Measurements from ENCODE around the gene PCGF1.

PCGF1 gene

DNA sequence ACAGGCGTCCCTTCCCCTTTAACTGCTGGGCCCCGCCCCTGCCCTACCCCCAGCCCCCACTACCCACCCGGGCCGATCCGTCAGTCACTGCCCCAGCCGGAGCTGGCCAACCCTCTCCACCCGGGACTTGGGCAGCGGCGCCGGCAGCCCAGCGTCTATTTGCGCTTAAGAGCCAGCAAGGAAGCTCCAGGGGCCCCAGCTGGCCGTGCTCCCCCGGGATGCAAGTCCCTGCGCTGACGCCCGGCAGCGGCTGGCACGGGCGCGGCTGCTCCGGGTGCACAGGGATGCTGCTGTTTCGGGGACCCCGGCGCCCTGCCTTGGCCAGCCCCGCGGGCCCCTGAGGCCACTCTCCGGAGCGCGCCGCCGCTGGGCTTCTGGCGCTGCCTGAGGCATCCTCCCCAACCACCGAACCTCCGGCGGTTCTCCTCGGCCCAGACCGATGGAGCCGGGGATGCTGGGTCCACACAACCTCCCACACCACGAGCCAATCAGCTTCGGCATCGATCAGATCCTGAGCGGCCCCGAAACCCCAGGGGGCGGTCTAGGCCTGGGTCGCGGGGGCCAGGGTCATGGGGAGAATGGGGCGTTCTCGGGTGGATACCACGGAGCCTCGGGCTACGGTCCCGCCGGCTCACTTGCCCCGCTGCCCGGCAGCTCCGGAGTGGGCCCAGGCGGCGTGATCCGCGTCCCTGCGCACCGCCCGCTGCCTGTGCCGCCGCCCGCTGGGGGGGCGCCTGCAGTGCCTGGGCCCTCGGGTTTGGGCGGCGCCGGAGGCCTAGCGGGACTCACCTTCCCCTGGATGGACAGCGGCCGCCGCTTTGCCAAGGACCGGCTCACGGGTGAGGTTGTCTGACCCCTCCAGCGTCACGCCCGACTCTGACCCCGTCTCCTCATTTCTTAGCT lies 7.1 kb upstream of the PCGF1 start, which contains the start of gene TLX2:
TLX2 (plus strand) TSS at position 83 of the 903 bp plus-strand sequence; CDS start at position 440, 357 bp downstream.
- no peak for DNase-seq

GRCh38 chr2:74513605-74514367 lies 6.3 kb upstream of the PCGF1 start:
- peak in 1 of 2 donors; percentile 19 for DNase-seq

DNA sequence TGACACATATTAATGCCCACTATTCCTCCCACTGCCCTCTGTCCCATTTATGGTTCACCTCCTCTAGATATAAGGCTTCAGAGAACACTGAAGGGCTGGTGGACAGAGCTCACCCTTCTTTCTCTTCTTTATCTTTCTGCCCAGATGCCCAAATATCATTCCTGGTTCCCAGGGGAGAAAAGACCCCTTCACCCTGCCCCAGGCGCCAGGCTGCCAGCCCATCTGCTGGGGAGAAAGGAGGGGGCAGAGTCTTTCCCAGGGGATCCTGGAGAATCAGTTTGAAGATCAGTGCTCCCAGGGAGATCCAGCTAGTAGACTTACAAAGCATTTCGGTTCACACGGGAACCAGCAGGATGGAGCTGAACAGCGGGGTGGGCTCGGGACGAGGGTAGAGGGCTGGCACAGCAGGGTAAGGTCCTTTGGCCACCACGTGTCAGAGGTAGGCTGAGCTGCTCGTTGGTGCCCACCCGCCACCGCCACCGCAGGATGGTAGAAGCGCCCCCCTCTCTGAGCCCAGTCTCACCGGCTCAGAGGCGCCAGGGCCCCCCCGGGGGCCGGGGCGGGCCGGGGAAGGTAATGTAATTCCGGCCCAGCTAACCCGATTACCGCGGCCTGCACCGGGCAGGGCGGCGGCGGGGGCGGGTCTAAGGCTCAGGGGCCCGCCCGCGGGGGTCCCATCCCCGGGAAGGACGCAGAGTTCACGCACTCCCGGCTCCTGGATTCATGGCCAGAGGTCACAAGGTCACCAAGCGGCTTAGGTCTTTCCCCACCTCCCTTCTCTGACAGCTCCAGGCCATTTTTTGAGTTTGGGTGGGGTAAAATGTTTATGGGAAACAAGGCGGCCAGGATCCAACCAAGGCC lies 5.5 kb upstream of the PCGF1 start:
- no peak for DNase-seq

DNA sequence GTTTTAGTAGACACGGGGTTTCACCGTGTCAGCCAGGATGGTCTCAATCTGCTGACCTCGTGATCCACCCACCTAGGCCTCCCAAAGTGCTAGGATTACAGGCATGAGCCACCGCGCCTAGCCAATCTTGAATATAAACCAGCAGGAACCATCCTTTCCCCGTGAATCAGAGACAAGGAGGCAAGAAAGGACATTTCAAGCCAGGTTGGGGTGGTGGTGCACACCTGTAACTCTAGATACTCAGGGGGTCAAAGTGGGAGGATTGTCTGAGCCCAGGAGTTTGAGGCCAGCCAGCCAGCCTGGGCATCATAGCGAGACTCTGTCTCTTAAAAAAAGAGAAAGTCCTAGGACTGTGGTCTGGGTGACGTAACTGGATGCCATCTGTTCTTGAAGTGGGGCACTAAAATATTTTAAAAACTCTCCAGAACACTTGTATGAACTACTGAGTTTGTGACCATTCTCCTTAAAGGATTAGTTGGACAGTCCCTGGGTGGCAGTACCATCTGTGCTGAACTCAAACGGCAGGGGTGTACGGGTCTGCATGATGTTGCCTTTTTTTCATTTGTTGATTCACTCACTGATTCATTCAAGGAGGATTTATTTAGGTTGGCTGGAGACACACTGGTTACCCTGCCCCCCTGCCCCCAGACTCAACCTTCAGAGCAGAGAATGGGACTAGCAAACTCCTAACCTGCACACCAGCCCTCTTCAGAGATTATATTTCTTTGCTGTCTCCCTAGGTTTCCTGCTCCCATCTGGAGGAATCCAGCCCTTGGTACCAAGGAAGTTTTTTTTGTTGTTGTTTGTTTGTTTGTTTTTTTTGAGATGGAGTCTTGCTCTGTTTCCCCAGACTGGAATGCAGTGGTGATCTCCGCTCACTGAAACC lies 3.9 kb upstream of the PCGF1 start:
- DNase-seq: no peak

DNA sequence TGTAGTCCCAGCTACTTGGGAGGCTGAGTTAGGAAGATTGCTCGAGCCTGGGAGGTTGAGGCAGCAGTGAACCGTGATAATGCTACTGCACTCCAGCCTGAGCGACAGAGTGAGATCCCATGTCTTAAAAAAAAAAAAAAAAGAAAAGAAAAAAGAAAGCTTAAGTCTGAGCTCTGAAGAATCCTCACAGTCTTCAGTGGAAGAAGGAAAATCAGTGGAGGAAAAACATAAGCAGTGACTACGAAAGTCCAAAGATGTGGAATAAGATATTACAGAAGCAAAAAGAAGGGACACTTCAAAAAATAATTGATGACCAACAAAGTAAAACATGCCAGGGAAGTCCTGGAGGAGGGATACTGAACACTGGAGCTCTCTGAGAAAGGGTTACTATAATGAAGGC lies 2.8 kb upstream of the PCGF1 start:
- DNase-seq: no peak

DNA sequence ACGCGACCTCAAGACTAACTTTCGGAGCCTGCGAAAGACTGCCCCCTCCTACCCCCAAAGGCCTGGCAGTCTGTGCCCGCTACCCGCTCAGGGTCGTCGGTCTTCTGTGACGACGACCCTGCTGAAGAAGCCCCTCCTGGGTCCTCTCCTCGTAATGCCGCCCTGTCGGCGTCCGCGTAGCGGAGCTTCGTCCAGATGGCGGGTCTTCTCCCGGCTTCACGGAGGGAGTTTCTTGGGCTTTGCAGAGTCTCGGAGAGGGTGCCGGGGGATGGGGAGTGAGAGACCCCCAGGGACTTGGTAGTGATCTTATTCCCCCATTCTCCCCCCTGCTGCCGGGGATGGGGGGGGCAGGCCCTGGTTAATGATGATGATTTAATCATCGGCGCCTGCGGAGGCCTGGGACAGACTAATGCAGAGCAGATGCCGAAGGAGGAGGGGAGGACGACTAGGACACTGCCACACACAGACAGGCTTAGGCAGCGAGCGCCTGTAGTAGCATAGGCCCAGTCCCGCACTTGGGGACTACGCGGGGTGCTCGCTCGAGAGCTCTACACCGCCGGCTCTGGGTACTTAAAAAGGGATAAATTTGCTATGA lies 528 bp upstream of the PCGF1 start:
- DNase-seq: peak in 1 of 2 donors; percentile 19

DNA sequence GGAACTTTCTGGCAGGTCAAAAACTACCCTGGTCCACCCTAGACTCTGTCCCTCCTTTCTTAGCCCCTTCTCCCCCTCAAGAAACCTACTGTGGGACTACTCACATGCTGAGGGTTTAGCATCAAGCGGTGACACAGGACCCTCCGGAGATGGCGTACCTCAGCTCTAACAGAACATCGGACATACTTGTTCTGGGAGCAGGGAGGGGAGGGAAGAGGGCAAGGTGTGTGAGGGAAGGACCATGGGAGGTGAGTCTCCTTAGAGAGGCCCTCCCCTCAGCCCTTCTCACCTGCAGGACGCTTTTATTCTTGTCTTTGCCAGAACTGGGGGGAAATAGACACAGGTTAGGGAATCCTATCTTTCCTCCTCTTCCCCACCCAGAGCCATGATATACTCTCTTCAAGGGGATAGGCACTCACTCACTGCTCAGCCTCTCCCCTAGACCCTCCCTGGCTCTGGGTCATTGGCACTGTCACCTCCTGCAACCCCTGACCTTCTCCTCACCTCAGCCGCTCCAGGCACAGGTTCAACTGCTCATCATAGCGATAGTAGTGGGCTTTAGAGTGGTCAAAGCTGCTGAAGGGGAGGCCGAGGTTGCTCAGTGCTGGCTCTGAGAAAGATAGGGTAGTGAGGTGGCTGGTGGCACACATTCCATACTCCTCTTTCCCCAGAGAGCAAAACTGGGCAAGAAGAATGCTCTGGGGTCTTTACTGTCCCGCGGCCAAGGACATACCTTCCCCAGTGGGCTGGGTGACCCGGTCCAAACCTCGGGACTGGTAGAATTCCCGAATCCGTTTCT lies 1.8 kb downstream of the PCGF1 start:
- no peak for DNase-seq

- no peak for DNase-seq
These were observed 2.9 kb downstream of the PCGF1 start for GRCh38 chr2:74504591-74504990.

- no peak for DNase-seq
These were observed 3.7 kb downstream of the PCGF1 start for GRCh38 chr2:74503506-74504475.

DNA sequence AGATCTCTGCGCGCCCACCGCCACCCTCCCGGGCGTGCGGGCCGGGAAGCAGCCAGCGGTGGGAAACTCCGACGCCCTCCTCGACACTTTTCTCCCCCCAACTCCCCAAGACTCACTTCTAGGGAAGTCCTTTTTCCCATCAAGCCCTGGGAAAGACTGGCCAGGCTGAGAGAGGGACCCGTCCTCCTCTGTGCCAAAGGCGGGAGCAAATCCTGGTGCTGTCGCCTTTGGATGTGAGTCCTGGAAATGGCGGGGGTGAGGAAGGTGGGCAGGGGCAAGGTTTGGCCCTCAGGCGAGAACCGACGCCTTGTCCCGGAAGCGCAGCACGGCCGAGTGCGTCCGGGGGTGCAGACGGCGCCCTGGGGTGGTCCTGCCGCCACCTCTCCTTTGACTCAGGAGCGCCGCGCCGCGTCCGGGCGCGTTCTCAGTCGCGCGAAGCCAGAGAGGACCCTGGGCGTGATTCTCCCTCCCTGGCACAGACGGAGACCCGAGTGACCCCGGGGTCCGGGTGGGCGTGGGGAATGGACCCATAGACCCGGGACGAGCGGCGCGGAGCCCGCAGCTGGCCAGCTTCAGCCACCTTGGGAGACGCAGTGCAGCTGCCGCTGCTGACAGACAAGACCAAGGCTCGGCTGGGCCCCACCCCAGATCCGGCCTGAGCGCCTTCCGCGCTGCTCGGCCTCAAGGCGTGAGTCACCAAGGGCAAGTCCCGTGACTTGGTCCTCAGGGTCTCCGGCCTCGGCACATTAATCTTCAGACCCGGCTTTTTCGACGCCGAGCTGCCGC lies 4.6 kb downstream of the PCGF1 start:
- peak in 1 of 2 donors; percentile 27 for DNase-seq

DNA sequence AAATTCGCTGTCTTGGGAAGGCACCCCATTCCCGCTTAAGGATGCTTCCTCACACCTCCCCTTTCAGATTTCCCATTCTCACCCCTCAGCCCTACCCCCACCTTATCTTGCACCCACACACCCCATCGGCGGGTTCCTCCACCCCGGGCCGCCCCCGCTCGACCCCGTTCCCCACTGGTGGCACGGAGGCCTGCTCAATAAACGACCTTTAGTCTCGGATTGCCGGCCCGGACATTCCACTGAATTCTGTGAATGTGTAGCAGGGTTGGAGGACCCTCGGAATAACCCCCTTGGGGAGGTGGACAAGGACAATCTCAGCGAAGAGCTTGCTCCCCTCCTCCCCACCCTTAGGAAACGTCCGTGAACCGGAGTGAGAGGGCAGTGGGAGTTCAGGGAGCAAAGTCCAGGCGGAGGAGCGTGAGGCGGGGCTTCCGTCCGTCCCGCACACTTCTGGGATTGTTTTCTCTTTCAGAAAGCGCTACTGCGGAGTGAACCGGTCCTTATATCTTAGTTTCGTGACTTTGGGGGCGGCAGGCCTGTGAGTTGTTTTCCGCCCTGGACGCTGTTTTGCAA lies 5.3 kb downstream of the PCGF1 start:
- DNase-seq: no peak

DNA sequence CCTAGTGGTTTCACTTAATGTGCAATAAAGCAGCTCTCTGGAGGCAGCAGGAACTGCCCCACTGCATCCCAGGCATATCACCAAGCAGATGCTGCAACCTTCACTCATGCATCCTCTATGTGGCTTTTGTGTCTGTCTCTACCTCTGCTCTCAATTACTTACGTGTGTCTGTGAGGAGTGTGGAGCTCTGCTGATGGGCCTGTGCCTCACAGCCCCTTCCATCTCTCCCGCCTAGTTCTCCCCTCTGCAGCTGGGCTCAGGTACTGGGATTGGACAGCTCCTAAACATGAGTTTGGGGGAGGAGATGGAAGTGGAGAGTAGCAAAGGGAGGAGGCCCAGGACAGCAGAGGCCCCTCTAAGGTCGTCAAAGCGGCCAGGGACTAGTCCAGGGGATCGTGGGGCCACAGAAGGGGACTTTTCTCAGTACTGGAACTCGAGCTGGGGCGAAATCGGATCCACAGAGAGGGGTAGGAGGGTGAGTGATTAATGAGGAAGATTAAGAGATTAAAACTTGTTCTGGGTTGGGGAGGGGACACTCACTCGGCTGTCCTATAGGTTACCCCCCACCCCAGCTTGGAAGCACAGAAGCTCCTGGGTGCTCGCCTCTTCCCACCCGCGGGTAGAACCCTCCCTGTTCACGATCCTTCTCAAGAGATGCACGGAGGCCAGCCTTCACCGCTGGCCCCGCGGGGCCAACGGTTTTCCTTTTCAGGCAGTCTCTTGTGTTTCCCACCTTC lies 6.0 kb downstream of the PCGF1 start:
- DNase-seq: no peak

DNA sequence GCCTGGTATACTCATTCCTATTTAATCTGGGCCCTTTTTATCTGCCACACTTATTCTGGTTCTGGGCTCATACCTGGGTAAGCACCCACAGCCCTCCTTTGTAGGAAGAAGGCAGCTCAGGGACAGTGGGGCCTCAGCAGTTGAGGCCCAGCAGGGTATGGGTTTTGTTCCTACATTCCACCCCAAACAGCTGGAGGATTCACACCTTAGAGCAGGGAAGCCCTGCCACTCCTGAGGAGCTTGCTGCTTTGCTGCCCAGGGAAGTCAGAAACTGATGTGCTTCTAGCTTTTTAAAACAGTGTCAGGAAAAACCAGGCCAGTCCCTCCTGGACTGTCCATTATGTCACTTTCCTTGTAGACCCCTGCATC lies 6.9 kb downstream of the PCGF1 start:
- no peak for DNase-seq

GRCh38 chr2:74499940-74500577 lies 7.4 kb downstream of the PCGF1 start:
- DNase-seq: no peak

- no peak for DNase-seq
These were observed 8.1 kb downstream of the PCGF1 start, which contains the start of gene LBX2 for GRCh38 chr2:74499267-74499939. TSS of gene LBX2 (minus strand) at chr2:74499603. CDS start at chr2:74499537, 66 bp downstream.
